ENCODE measurements around the gene WDFY4. TPM values are rescaled to one million over a fixed set of nuclear protein-coding genes. Genes with fewer than 3 reads are reported as not detected.

The WDFY4 gene
- total and polyA plus RNA-seq, 2 donors (not counting 3 experiments of a cell fraction or from before 2014, with no cell fraction given) = 10.1 to 10.2 TPM

DNA sequence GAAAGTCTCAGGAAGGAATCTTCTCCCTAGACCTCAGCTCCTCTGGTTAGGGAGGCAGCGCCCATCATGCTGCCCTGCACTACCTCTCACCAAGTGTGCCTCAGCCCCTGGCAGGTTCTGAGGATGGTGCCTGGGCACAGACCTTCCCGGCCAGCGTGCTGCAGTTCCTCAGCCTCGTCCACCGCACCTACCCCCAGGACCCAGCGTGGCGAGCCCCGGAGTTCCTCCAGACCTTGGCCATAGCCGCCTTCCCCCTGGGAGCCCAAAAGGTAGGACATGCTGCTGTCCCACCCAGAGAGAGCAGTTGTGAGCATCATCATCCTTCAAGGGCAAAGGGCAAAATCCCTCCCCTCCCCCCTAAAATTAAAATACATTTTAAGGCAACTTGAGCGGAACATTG is 132.5 kb downstream of the WDFY4 start:
- ChIA-PET CTCF (no interaction called here), POLR2A (no interaction called here)
- FAIRE-seq = no peak
- H3K4me2 ChIP-seq (ENCODE audit: insufficient read depth, low read length) = no peak overlapping the region
- H3K27ac ChIP-seq (ENCODE audit: insufficient read depth, low read depth, low read length) = no peak overlapping the region
- H2AFZ ChIP-seq (ENCODE audit: low read depth, low read length) = no peak overlapping the region
- no peak overlapping the region for H3K9ac ChIP-seq (replicated peaks; ENCODE audit: extremely low read depth, insufficient read depth, low read length)
- H3K36me3 ChIP-seq (ENCODE audit: control insufficient read depth in 2 of 2, extremely low read depth in 1 of 2, insufficient read depth in 2 of 2, low read length in 2 of 2) = no peaks in the 10 kb centered on the region
- H3K4me3 ChIP-seq (replicated peaks in 1 of 3; ENCODE audit: insufficient read depth in 1 of 3, low read depth in 1 of 3, low read length in 3 of 3) = no peak overlapping the region
- no peaks in the 10 kb centered on the region for H3K9me1 ChIP-seq (replicated peaks; ENCODE audit: control insufficient read depth, extremely low read depth, insufficient read depth, low read length)
- intact Hi-C loops (cut with micrococcal nuclease) (no loop called here), dilution Hi-C loops (cut with MboI; ENCODE audit: extremely low pct_ligation_motif_present, low sequenced_read_pairs) (no loop called here)
- no peaks in the 10 kb centered on the region for H3K9me3 ChIP-seq (replicated peaks; ENCODE audit: control insufficient read depth, insufficient read depth, low read length)
- no peak for DNase-seq (ENCODE audit: low read depth, low spot score)
- H3K4me1 ChIP-seq (ENCODE audit: control insufficient read depth, extremely low read depth, insufficient read depth, low read length) = no peaks in the 10 kb centered on the region
- no peaks in the 10 kb centered on the region for H3K79me2 ChIP-seq (ENCODE audit: control insufficient read depth, insufficient read depth, low read length)
- no peaks in the 10 kb centered on the region for H4K20me1 ChIP-seq (replicated peaks; ENCODE audit: control insufficient read depth, extremely low read depth, insufficient read depth, low read length)
- H3K27me3 ChIP-seq (ENCODE audit: control insufficient read depth in 2 of 2, insufficient read depth in 2 of 2, low read length in 2 of 2) = no peaks in the 10 kb centered on the region
- TF ChIP-seq, protein P1, sequence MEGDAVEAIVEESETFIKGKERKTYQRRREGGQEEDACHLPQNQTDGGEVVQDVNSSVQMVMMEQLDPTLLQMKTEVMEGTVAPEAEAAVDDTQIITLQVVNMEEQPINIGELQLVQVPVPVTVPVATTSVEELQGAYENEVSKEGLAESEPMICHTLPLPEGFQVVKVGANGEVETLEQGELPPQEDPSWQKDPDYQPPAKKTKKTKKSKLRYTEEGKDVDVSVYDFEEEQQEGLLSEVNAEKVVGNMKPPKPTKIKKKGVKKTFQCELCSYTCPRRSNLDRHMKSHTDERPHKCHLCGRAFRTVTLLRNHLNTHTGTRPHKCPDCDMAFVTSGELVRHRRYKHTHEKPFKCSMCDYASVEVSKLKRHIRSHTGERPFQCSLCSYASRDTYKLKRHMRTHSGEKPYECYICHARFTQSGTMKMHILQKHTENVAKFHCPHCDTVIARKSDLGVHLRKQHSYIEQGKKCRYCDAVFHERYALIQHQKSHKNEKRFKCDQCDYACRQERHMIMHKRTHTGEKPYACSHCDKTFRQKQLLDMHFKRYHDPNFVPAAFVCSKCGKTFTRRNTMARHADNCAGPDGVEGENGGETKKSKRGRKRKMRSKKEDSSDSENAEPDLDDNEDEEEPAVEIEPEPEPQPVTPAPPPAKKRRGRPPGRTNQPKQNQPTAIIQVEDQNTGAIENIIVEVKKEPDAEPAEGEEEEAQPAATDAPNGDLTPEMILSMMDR (IDR thresholded peaks at IDR 0.05; ENCODE audit: extremely low read depth in 1 of 2, insufficient read depth in 1 of 2, low read depth in 1 of 2, low read length in 2 of 2) = no peak
- no peak for TF ChIP-seq MYC (IDR thresholded peaks at IDR 0.05; ENCODE audit: low read depth, low read length)
- no peak for TF ChIP-seq JUN (IDR thresholded peaks at IDR 0.05; ENCODE audit: borderline replicate concordance, insufficient read depth, insufficient read length, low read depth)
- no peak for TF ChIP-seq GATA2 (IDR thresholded peaks at IDR 0.05; ENCODE audit: insufficient read depth, insufficient read length, low read depth, low read length)
- TF ChIP-seq EZH2 (IDR thresholded peaks at IDR 0.05; ENCODE audit: borderline replicate concordance, low read depth, low read length, severe bottlenecking) = no peak
- TF ChIP-seq, protein P2, sequence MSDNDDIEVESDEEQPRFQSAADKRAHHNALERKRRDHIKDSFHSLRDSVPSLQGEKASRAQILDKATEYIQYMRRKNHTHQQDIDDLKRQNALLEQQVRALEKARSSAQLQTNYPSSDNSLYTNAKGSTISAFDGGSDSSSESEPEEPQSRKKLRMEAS (IDR thresholded peaks at IDR 0.05; ENCODE audit: insufficient read depth, insufficient read length) = no peak
- BruUV-seq (replicated peaks) = no TSS peak
